A673 (cell line): ENCODE results near the gene PACRG. TPM values are rescaled to one million over a fixed set of nuclear protein-coding genes. Genes with fewer than 3 reads are reported as not detected.

Experiments used
- BruUV-seq: library from RNA; stranded (reverse); fragments of 400-500 nt; replicated peaks from 2 replicates; lab custom pipeline; 2021; lab: Mats Ljungman, UMichigan
- CTCF ChIA-PET: fragments of 300-600 bp; sonication (Branson Sonifier 250); formaldehyde crosslinking; loops from one replicate; lab custom pipeline; 2022; ENCODE audit warnings: antibody characterized with exemption; lab: Charles Lee
- POLR2A ChIA-PET: fragments of 300-600 bp; sonication (Branson Sonifier 250); formaldehyde crosslinking; loops from one replicate; lab custom pipeline; 2022; ENCODE audit warnings: antibody characterized with exemption; ENCODE audit not compliant: low non-redundant PET; lab: Charles Lee
- DNase-seq: peaks from one replicate; pipeline ENCODE4 v3.0.0-alpha.2; 2015; ENCODE audit warnings: low spot score
- H3K27ac ChIP-seq: fragments of 200-600 bp; sonication (generic); 2 replicates; pipeline ENCODE4 v1.5.1; 2016; ENCODE audit warnings: mixed run types, low read depth, mild to moderate bottlenecking, mixed read lengths, antibody characterized with exemption, low read length; ENCODE audit not compliant: poor library complexity, severe bottlenecking
- H3K27me3 ChIP-seq: fragments of 200-600 bp; sonication (generic); replicated peaks from 2 replicates; pipeline ENCODE4 v1.6.1; 2017; ENCODE audit warnings: mixed run types, low read depth, mild to moderate bottlenecking, mixed read lengths, antibody characterized with exemption, low read length; ENCODE audit not compliant: insufficient read depth, poor library complexity
- H3K36me3 ChIP-seq: fragments of 200-600 bp; sonication (generic); 2 replicates; pipeline ENCODE4 v1.6.1; 2016; ENCODE audit warnings: mixed run types, mild to moderate bottlenecking, mixed read lengths, antibody characterized with exemption, low read length; ENCODE audit not compliant: insufficient read depth, poor library complexity, severe bottlenecking
- H3K4me1 ChIP-seq: fragments of 200-600 bp; sonication (generic); 2 replicates; pipeline ENCODE4 v1.6.1; 2017; ENCODE audit warnings: mixed run types, mild to moderate bottlenecking, mixed read lengths, antibody characterized with exemption, low read length; ENCODE audit not compliant: insufficient read depth, poor library complexity, severe bottlenecking
- H3K4me3 ChIP-seq: fragments of 200-600 bp; sonication (generic); 2 replicates; pipeline ENCODE4 v1.5.1; 2016; ENCODE audit warnings: low read depth, mixed run types, mild to moderate bottlenecking, mixed read lengths, low read length; ENCODE audit not compliant: poor library complexity, severe bottlenecking
- H3K9me3 ChIP-seq: fragments of 200-600 bp; sonication (generic); 2 replicates; pipeline ENCODE4 v1.6.1; 2016; ENCODE audit warnings: mixed run types, low read depth, mild to moderate bottlenecking, mixed read lengths, antibody characterized with exemption, low read length; ENCODE audit not compliant: poor library complexity, severe bottlenecking
- CTCF ChIP-seq: fragments of 300-800, 200-600 bp; sonication (generic); conservative IDR thresholded peaks from 2 replicates; pipeline ENCODE4 v1.5.1; 2017; ENCODE audit warnings: low read depth, mild to moderate bottlenecking, antibody characterized with exemption, low read length, moderate library complexity, mixed read lengths
- EZH2 ChIP-seq: fragments of 200-600 bp; sonication (generic); IDR thresholded peaks from 2 replicates; pipeline ENCODE4 v1.6.1; 2017; ENCODE audit warnings: borderline replicate concordance, low read depth, mild to moderate bottlenecking, mixed read lengths, antibody characterized with exemption, low read length; ENCODE audit not compliant: poor library complexity, severe bottlenecking
- intact Hi-C: fragments of 100-400 bp; cut with micrococcal nuclease; formaldehyde crosslinking; loops from one replicate; pipeline ENCODE4 v1.10.0; 2022; ENCODE audit not compliant: unreplicated experiment
- total RNA-seq: library from RNA; stranded (reverse); gene quantifications from 2 replicates; pipeline ENCODE4 v1.2.3, GENCODE V29; 2021

The PACRG gene
- total RNA-seq, 1 experiment from 2014 or later: not detected

DNA sequence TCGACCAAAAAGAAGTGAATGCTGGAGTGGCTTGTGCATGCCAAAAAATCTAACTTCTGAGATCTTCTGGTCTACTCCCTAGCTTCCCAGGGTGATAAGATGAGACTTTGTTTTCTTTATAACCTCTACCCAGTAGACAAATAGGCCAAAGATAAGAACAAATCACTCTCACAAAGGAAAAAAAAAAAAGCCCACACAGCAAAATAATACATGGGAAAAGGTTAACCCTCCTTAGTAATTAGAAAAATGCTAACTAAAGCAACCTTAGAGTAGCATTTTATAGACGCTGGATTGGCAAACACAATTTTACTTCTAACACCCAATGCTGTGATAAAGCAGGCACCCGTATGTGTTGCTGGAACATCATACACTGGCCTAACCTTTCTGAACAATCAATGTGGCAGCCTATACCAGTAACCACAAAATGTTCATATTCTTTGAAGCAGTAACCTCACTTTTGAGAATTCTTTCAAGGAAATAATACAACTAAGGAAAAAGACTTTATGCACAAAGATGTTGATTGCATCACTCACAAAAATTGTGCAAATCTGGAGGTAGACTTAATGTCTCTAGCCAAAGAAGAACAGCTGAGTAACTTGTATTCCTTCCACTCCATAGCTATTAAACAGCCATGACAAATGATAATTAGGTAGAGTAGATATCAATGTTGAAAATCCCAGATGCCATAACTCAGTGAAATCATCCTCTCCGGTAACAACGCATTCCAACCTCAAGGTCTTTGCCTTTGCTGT is 570.5 kb downstream of the PACRG start:
- no peak for DNase-seq
- no peak overlapping the region for H3K4me3 ChIP-seq
- H3K4me1 ChIP-seq: no peaks in the 10 kb centered on the region
- POLR2A ChIA-PET: no interaction called here
- intact Hi-C loops: no loop called here
- H3K9me3 ChIP-seq: no peaks in the 10 kb centered on the region
- H3K27ac ChIP-seq: no peak overlapping the region
- TF ChIP-seq EZH2 (no peak), CTCF (no peak)
- H3K27me3 ChIP-seq: no peaks in the 10 kb centered on the region
- CTCF ChIA-PET: no interaction called here
- H3K36me3 ChIP-seq: no peaks in the 10 kb centered on the region
- no TSS peak for BruUV-seq

GRCh38 chr6:163300838-163301237 is 573.1 kb downstream of the PACRG start:
- no peaks in the 10 kb centered on the region for H3K9me3 ChIP-seq
- TF ChIP-seq EZH2 (no peak), CTCF (no peak)

GRCh38 chr6:163301726-163302635 is 574.2 kb downstream of the PACRG start:
- H3K4me3 ChIP-seq: no peak overlapping the region
- H3K27me3 ChIP-seq: no peaks in the 10 kb centered on the region
- POLR2A ChIA-PET: no interaction called here
- no peak overlapping the region for H3K27ac ChIP-seq
- no peaks in the 10 kb centered on the region for H3K9me3 ChIP-seq
- no peaks in the 10 kb centered on the region for H3K4me1 ChIP-seq
- no peak for DNase-seq
- no TSS peak for BruUV-seq
- H3K36me3 ChIP-seq: no peaks in the 10 kb centered on the region
- CTCF ChIA-PET: no interaction called here
- intact Hi-C loops: no loop called here
- no peak for TF ChIP-seq CTCF
- TF ChIP-seq EZH2: no peak

More at GRCh38 chr6:163300838-163301237, 573.1 kb downstream of the PACRG start:
- H3K27me3 ChIP-seq: no peaks in the 10 kb centered on the region
- BruUV-seq: no TSS peak
- intact Hi-C loops: no loop called here
- H3K4me1 ChIP-seq: no peaks in the 10 kb centered on the region
- no peak overlapping the region for H3K27ac ChIP-seq
- H3K4me3 ChIP-seq: no peak overlapping the region
- no peaks in the 10 kb centered on the region for H3K36me3 ChIP-seq
- ChIA-PET CTCF (no interaction called here), POLR2A (no interaction called here)
- DNase-seq: no peak
